Limb (tissue), 2 donors: ENCODE data around the gene RNF6.

Experiments used
- DNase-seq, 2 donors: peaks; one replicate each; pipeline ENCODE4 v3.0.0-alpha.2; 2016; ENCODE audit errors: extremely low spot score in 2 of 2

RNF6 gene

DNA sequence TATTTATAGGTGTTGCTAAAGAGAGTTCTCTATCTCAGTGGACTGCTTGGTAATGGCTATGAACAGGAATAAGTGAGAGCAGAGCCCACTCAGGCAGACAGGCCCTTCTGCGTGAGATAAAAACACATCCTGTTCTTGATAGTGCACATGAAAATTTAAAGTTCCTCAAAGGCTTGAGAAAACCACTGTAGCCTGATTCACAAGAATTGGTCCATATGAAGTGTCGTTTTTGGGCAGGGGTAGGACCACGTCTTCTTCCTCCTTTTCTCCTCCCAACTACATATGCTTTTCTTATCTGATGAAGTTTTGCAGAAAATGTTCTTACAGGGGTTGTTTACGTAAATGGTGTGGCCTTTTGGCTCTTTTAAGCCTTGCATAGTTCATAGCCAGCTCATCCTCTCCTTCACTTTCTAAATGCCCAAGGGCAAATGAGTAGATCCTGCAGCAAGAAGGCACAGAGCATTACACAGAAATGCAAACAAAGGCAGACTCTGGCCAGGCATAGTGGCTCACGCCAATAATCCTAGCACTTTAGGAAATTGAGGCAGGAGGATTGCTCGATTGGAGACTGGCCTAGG is 53.8 kb downstream of the RNF6 start:
- DNase-seq = no peak

DNA sequence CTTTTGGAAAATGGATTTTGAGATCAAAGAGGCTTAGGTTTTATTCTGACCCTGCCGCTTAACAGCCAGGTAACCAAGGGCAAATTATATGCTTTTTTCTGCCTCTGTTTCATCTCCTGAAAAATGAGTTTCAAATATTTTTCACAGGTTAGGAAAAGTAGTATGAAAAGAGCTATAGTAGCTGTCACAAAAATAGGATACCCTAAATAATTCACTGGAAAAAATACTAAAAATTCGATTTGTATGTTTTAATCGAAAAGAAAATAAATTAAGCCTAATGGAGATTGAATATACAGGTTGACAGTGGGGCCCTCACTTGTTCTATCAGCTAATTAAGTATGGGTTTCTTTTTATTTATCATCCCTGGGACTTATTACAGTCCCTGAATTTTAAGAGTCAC is 58.3 kb downstream of the RNF6 start:
- no peak for DNase-seq
